Measurements from ENCODE around the gene PPA1. TPM values are rescaled to one million over a fixed set of nuclear protein-coding genes. Genes with fewer than 3 reads are reported as not detected.
A peak's percentile ranks its signal among the peaks of the same experiment; 100 is the strongest.

The PPA1 gene
- total and polyA plus RNA-seq, 8 donors = 18.1 to 217 (median 125) TPM

DNA sequence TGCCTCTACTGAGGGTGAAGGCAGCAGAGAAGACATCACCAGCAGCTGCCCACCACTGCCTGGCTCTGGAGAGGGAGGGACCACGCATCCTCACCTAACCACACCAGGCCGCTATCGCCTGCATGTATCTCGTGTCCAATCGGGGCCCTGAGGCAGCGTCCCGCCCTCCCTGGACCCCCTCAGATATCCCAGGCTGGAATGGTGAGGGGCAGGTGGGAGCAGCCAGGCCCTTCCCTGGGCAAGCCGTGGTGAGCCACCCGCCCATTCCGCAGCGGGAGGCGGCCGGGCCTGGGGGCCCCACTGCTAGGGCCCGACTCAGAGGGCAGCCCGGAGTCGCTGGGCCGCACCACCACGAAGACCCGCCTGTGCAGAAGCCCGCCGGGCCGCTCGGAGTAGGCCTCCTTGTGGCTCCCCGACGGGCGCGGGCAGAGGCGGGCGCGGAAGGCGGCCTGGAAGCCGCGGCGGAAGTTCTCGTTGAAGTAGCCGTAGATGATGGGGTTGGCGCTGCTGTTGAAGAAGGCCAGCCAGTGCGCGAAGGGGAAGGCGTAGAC lies 21.6 kb upstream of the PPA1 start:
- Histone ChIP-seq H3K27ac (no peak overlapping the region), H3K4me3 (peak overlapping the region in 3 of 4 donors; percentile 24 to 30 (median 24)), H3K27me3 (peaks cover 0 to 47% (median 17%) of the 10 kb centered on the region in 3 donors), H3K9me3 (no peaks in the 10 kb centered on the region), H3K4me1 (peaks cover 5 to 17% (median 13%) of the 10 kb centered on the region in 4 donors), H3K36me3 (no peaks in the 10 kb centered on the region)
- WGBS, 5 donors = 42 to 65% (median 61%) methylated on average over 4 to 40 of the region's 40 CpGs
- TF ChIP-seq EP300 (IDR thresholded peaks at IDR 0.05) (no peak), POLR2A (IDR thresholded peaks at IDR 0.05) (no peak), POLR2AphosphoS5 (IDR thresholded peaks at IDR 0.05) (no peak)
- TF ChIP-seq, protein P1, sequence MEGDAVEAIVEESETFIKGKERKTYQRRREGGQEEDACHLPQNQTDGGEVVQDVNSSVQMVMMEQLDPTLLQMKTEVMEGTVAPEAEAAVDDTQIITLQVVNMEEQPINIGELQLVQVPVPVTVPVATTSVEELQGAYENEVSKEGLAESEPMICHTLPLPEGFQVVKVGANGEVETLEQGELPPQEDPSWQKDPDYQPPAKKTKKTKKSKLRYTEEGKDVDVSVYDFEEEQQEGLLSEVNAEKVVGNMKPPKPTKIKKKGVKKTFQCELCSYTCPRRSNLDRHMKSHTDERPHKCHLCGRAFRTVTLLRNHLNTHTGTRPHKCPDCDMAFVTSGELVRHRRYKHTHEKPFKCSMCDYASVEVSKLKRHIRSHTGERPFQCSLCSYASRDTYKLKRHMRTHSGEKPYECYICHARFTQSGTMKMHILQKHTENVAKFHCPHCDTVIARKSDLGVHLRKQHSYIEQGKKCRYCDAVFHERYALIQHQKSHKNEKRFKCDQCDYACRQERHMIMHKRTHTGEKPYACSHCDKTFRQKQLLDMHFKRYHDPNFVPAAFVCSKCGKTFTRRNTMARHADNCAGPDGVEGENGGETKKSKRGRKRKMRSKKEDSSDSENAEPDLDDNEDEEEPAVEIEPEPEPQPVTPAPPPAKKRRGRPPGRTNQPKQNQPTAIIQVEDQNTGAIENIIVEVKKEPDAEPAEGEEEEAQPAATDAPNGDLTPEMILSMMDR (IDR thresholded peaks at IDR 0.05) = no peak
- DNase-seq = no peak
- intact Hi-C loops (cut with DNase I; ENCODE audit: low total_unique reads) = no loop called here

DNA sequence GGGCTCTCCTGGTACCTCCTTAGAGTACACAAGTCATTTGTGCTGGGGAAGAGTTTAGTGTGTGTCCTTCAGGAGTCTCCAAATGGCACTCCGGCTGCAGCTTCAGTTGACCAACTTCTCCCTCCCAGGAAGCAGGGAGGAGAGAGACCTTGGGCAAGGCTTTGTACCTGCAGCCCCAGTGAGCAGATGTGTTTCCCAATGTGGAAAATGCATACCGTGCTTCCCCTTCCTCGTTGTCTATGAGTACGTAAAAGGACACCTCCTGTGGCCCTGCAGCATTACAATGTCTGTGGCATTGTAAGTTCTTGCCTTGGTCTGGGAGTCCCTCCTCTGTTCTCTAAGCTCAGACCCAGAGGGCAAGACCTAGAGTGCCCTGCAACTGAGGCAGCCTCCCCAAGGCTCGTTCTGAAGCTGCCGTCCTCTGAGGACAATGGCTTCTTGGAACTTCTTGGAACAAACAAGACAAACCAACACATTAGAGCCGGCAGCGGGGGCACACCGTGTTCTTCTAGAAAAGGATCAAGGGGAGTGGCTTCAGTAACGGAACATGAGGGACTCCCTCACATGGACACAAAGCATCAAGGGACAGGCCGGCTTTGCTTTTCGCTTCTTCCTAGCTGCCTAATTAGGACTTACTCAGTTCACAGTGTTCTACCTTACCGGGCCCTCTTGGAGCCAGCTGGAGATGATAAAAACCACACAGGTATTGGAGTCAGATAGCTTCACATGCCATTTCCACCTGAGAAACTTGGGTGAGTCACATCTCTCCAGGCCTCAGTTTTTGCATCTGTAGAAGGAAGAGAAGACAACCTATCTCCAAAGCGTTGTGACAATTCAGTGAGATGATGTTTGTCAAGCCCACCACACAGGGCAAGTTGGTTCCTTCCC lies 20.9 kb upstream of the PPA1 start:
- intact Hi-C loops (cut with DNase I; ENCODE audit: low total_unique reads) = no loop called here
- WGBS, 5 donors = 71 to 81% (median 76%) methylated on average over 14 of the region's 14 CpGs
- TF ChIP-seq EP300 (IDR thresholded peaks at IDR 0.05) = no peak
- TF ChIP-seq POLR2AphosphoS5 (IDR thresholded peaks at IDR 0.05) = no peak
- TF ChIP-seq POLR2A (IDR thresholded peaks at IDR 0.05) = no peak
- TF ChIP-seq, protein P1 (IDR thresholded peaks at IDR 0.05) = no peak

DNA sequence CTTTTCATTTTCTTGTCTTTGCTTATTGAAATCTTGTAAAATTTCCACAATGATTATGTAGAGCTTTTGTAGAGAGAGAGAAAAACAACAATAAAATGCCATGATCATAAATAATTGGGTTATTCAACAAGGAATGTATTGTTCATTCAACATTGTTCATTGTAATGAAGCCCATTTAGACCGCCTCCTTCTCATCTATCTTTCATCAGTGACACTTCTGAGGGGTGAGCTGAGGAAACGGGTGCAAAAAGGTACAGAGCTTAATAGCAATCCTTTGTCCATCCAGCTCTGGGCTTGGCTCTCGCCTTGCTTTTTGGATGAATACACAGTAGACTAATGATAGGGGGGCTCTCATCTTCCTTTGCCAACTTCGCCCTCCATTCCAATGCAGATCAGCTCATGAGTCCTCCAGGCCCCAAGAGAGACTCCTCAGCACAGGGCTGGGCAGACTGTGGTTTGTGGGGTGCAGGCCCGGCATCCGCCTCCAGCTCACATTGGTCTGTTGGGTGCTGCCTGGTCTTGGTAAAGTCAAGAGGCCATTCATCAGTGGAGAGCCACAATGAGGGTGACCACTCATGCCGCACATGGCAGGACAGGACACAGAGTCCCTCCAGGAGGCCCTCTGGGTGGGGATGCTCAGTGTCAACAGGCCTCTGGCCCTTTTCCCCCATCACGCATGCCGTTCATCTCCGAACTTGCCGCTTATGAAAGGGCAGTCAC lies 17.9 kb upstream of the PPA1 start:
- peaks cover 5 to 15% (median 13%) of the 10 kb centered on the region in 4 donors for H3K4me1 ChIP-seq
- no peak overlapping the region for H3K4me3 ChIP-seq
- H3K27me3 ChIP-seq = peaks cover 0 to 42% (median 15%) of the 10 kb centered on the region in 3 donors
- no peaks in the 10 kb centered on the region for H3K36me3 ChIP-seq
- TF ChIP-seq, protein P1 (IDR thresholded peaks at IDR 0.05) = no peak
- TF ChIP-seq POLR2AphosphoS5 (IDR thresholded peaks at IDR 0.05) = no peak
- TF ChIP-seq EP300 (IDR thresholded peaks at IDR 0.05) = no peak
- no peak for TF ChIP-seq POLR2A (IDR thresholded peaks at IDR 0.05)
- no peak overlapping the region for H3K27ac ChIP-seq
- no peak for DNase-seq
- WGBS, 5 donors = 88 to 94% (median 93%) methylated on average over 11 of the region's 11 CpGs
- no peaks in the 10 kb centered on the region for H3K9me3 ChIP-seq
- intact Hi-C loops (cut with DNase I; ENCODE audit: low total_unique reads) = no loop called here

More for the DNA sequence above, 20.9 kb upstream of the PPA1 start:
- Histone ChIP-seq H3K4me1 (peaks cover 5 to 17% (median 13%) of the 10 kb centered on the region in 4 donors), H3K9me3 (no peaks in the 10 kb centered on the region), H3K36me3 (no peaks in the 10 kb centered on the region), H3K27me3 (peaks cover 0 to 44% (median 17%) of the 10 kb centered on the region in 3 donors), H3K4me3 (no peak overlapping the region), H3K27ac (no peak overlapping the region)
- no peak for DNase-seq

DNA sequence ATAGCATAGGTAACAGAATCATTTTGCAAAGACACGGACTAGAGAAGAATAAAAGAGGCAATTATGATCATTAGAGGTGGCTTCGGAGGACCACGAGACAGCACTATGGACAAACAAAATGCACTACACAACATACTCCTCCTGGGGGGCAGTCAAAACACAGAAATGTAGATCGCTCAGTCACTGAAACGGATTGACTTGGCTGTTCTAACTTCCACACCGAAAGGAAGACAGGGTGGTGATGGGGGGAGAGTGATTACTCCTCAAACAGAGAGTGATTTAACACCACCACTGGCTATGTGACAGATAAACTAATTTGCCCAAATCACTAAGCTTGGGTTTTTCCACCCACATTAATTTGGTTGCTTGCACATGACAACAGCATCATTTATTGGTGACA lies 14.1 kb upstream of the PPA1 start:
- no peak overlapping the region for H3K27ac ChIP-seq
- no peaks in the 10 kb centered on the region for H3K9me3 ChIP-seq
- TF ChIP-seq POLR2AphosphoS5 (IDR thresholded peaks at IDR 0.05) = no peak
- no peak for TF ChIP-seq EP300 (IDR thresholded peaks at IDR 0.05)
- TF ChIP-seq, protein P1 (IDR thresholded peaks at IDR 0.05) = no peak
- no peak for TF ChIP-seq POLR2A (IDR thresholded peaks at IDR 0.05)
- intact Hi-C loops (cut with DNase I; ENCODE audit: low total_unique reads) = no loop called here
- peaks cover 0 to 6% (median 0%) of the 10 kb centered on the region in 3 donors for H3K27me3 ChIP-seq
- no peak for DNase-seq
- WGBS, 5 donors = 69 to 85% (median 72%) methylated on average over 6 of the region's 6 CpGs
- H3K36me3 ChIP-seq = no peaks in the 10 kb centered on the region
- no peak overlapping the region for H3K4me3 ChIP-seq
- H3K4me1 ChIP-seq = no peaks in the 10 kb centered on the region

Measured in stomach (tissue), 9 donors.